ENCODE data around the gene SLIT3. TPM values are rescaled to one million over a fixed set of nuclear protein-coding genes. Genes with fewer than 3 reads are reported as not detected.

SLIT3 gene
- total and polyA plus RNA-seq, 9 of the 15 experiments (the other 6 are each of a cell fraction or from before 2014, with no cell fraction given) = 0.01 to 0.04 TPM; not detected in 7

DNA sequence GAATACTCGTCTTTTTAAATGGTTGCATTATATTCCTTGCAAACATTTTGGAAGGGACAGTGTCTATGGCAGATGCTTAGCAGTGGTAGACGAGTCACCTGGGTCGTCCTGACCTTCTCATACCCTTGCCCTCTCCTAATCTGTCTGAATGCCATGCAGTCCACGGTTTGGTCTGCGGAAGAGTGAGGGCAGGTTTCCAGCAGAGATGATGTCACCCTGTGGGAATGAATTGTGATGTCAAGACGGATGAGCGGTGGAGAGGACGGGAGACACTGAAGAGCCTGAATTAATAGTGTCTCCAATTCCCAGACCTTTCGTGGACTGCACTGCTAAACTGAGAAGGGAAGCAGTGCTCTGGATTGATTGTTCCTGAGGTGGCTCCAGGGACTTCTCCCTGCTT is 392.7 kb downstream of the SLIT3 start:
- no TSS peak for BruUV-seq (replicated peaks)
- intact Hi-C loops (cut with micrococcal nuclease) = no loop called here
- Histone ChIP-seq H4K20me1 (replicated peaks; ENCODE audit: control insufficient read depth, insufficient read depth, low read length) (no peaks in the 10 kb centered on the region), H3K36me3 (ENCODE audit: control insufficient read depth, insufficient read depth, low read length) (no peaks in the 10 kb centered on the region), H3K9me3 (replicated peaks; ENCODE audit: control insufficient read depth, insufficient read depth, low read depth, low read length) (no peaks in the 10 kb centered on the region), H3K79me2 (ENCODE audit: control insufficient read depth, insufficient read depth, low read length) (no peaks in the 10 kb centered on the region), H3K4me2 (ENCODE audit: insufficient read depth, low read length) (no peak overlapping the region), H3K9me1 (ENCODE audit: control insufficient read depth, insufficient read depth, low read length) (no peaks in the 10 kb centered on the region), H3K4me3 (no peak overlapping the region), H3K9ac (ENCODE audit: insufficient read depth in 1 of 2, low read depth in 2 of 2, low read length in 2 of 2) (no peak overlapping the region), H2AFZ (ENCODE audit: low read depth, low read length) (no peak overlapping the region), H3K4me1 (replicated peaks in 1 of 2; ENCODE audit: control insufficient read depth in 2 of 2, insufficient read depth in 2 of 2, low read length in 2 of 2) (no peaks in the 10 kb centered on the region), H3K27me3 (ENCODE audit: control insufficient read depth in 2 of 2, insufficient read depth in 2 of 2, low read length in 2 of 2) (peaks cover 4% of the 10 kb centered on the region in 2 experiments; a peak in 3 of 5 replicates), H3K27ac (ENCODE audit: extremely low read depth, low read depth, low read length) (no peak overlapping the region)
- ATAC-seq (no peak), DNase-seq (ENCODE audit: extremely low read depth in 1 of 4, low spot score in 3 of 4) (no peak), FAIRE-seq (no peak)
- POLR2A ChIA-PET = no interaction called here
- CTCF ChIA-PET (ENCODE audit: low intra/inter-chr PET ratio) = no interaction called here
- in situ Hi-C loops (cut with MboI) = no loop called here
- WGBS (ENCODE audit: insufficient coverage, low coverage, missing lambda C conversion rate) = 1% methylated on average over 9 of the region's 9 CpGs
- TF ChIP-seq, protein P1, sequence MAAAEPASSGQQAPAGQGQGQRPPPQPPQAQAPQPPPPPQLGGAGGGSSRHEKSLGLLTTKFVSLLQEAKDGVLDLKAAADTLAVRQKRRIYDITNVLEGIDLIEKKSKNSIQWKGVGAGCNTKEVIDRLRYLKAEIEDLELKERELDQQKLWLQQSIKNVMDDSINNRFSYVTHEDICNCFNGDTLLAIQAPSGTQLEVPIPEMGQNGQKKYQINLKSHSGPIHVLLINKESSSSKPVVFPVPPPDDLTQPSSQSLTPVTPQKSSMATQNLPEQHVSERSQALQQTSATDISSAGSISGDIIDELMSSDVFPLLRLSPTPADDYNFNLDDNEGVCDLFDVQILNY (CRISPR knock-in tag; IDR thresholded peaks at IDR 0.05) = no peak
- no peak for TF ChIP-seq POLR3A (IDR thresholded peaks at IDR 0.05; ENCODE audit: borderline replicate concordance, extremely low read depth, insufficient read depth, insufficient read length)
- TF ChIP-seq, protein P2, sequence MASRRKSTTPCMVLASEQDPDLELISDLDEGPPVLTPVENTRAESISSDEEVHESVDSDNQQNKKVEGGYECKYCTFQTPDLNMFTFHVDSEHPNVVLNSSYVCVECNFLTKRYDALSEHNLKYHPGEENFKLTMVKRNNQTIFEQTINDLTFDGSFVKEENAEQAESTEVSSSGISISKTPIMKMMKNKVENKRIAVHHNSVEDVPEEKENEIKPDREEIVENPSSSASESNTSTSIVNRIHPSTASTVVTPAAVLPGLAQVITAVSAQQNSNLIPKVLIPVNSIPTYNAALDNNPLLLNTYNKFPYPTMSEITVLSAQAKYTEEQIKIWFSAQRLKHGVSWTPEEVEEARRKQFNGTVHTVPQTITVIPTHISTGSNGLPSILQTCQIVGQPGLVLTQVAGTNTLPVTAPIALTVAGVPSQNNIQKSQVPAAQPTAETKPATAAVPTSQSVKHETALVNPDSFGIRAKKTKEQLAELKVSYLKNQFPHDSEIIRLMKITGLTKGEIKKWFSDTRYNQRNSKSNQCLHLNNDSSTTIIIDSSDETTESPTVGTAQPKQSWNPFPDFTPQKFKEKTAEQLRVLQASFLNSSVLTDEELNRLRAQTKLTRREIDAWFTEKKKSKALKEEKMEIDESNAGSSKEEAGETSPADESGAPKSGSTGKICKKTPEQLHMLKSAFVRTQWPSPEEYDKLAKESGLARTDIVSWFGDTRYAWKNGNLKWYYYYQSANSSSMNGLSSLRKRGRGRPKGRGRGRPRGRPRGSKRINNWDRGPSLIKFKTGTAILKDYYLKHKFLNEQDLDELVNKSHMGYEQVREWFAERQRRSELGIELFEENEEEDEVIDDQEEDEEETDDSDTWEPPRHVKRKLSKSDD (conservative IDR thresholded peaks at IDR 0.05; ENCODE audit: low read length) = no peak
- TF ChIP-seq, protein P3, sequence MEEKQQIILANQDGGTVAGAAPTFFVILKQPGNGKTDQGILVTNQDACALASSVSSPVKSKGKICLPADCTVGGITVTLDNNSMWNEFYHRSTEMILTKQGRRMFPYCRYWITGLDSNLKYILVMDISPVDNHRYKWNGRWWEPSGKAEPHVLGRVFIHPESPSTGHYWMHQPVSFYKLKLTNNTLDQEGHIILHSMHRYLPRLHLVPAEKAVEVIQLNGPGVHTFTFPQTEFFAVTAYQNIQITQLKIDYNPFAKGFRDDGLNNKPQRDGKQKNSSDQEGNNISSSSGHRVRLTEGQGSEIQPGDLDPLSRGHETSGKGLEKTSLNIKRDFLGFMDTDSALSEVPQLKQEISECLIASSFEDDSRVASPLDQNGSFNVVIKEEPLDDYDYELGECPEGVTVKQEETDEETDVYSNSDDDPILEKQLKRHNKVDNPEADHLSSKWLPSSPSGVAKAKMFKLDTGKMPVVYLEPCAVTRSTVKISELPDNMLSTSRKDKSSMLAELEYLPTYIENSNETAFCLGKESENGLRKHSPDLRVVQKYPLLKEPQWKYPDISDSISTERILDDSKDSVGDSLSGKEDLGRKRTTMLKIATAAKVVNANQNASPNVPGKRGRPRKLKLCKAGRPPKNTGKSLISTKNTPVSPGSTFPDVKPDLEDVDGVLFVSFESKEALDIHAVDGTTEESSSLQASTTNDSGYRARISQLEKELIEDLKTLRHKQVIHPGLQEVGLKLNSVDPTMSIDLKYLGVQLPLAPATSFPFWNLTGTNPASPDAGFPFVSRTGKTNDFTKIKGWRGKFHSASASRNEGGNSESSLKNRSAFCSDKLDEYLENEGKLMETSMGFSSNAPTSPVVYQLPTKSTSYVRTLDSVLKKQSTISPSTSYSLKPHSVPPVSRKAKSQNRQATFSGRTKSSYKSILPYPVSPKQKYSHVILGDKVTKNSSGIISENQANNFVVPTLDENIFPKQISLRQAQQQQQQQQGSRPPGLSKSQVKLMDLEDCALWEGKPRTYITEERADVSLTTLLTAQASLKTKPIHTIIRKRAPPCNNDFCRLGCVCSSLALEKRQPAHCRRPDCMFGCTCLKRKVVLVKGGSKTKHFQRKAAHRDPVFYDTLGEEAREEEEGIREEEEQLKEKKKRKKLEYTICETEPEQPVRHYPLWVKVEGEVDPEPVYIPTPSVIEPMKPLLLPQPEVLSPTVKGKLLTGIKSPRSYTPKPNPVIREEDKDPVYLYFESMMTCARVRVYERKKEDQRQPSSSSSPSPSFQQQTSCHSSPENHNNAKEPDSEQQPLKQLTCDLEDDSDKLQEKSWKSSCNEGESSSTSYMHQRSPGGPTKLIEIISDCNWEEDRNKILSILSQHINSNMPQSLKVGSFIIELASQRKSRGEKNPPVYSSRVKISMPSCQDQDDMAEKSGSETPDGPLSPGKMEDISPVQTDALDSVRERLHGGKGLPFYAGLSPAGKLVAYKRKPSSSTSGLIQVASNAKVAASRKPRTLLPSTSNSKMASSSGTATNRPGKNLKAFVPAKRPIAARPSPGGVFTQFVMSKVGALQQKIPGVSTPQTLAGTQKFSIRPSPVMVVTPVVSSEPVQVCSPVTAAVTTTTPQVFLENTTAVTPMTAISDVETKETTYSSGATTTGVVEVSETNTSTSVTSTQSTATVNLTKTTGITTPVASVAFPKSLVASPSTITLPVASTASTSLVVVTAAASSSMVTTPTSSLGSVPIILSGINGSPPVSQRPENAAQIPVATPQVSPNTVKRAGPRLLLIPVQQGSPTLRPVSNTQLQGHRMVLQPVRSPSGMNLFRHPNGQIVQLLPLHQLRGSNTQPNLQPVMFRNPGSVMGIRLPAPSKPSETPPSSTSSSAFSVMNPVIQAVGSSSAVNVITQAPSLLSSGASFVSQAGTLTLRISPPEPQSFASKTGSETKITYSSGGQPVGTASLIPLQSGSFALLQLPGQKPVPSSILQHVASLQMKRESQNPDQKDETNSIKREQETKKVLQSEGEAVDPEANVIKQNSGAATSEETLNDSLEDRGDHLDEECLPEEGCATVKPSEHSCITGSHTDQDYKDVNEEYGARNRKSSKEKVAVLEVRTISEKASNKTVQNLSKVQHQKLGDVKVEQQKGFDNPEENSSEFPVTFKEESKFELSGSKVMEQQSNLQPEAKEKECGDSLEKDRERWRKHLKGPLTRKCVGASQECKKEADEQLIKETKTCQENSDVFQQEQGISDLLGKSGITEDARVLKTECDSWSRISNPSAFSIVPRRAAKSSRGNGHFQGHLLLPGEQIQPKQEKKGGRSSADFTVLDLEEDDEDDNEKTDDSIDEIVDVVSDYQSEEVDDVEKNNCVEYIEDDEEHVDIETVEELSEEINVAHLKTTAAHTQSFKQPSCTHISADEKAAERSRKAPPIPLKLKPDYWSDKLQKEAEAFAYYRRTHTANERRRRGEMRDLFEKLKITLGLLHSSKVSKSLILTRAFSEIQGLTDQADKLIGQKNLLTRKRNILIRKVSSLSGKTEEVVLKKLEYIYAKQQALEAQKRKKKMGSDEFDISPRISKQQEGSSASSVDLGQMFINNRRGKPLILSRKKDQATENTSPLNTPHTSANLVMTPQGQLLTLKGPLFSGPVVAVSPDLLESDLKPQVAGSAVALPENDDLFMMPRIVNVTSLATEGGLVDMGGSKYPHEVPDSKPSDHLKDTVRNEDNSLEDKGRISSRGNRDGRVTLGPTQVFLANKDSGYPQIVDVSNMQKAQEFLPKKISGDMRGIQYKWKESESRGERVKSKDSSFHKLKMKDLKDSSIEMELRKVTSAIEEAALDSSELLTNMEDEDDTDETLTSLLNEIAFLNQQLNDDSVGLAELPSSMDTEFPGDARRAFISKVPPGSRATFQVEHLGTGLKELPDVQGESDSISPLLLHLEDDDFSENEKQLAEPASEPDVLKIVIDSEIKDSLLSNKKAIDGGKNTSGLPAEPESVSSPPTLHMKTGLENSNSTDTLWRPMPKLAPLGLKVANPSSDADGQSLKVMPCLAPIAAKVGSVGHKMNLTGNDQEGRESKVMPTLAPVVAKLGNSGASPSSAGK (IDR thresholded peaks at IDR 0.05) = no peak
- TF ChIP-seq ZNF316 (IDR thresholded peaks at IDR 0.05) = no peak
- TF ChIP-seq RB1 (IDR thresholded peaks at IDR 0.05; ENCODE audit: low read depth) = no peak
- no peak for TF ChIP-seq ASH1L (IDR thresholded peaks at IDR 0.05; ENCODE audit: borderline replicate concordance, low read depth, partially characterized antibody)
- no peak for TF ChIP-seq SOX6 (IDR thresholded peaks at IDR 0.05)
